Fibroblast of peridontal ligament (primary cell): ENCODE data around the gene MYO9B.
"Not testable (repeated sequence)": the region's sequence is repeated elsewhere in the genome, so short reads cannot be mapped to it uniquely, and the experiment has no call there.

ENCODE experiments used
- DNase-seq: peaks from one replicate; pipeline ENCODE4 v3.0.0-alpha.2; 2010; ENCODE audit errors: extremely low read depth

Gene MYO9B

GRCh38 chr19:17180997-17181702 lies 105.6 kb downstream of the MYO9B start:
- no peak for DNase-seq

DNA sequence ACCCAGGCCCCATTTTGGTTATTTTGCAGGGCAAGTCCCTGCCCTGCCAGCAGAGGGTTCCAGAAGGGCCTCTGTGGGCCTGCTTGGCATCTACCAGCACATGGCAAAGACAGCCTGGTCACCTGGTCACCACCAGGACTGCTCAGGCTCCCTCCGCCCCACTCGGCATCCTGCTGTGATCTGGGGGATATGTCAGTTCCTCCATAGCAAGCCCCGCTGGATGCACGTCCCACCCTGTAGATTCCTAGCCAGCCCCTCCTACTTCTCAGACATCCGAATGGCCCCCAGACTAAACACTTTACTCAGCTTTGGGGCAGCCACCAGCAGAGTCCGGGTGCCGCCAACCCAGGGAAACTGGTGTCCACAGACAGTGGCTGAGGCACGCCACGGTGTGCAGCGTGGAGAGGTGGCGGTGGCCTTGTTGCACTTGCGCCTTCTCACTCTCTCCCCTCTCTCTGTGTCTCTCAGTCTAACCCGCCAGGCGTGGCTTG lies 107.7 kb downstream of the MYO9B start:
- DNase-seq = no peak

DNA sequence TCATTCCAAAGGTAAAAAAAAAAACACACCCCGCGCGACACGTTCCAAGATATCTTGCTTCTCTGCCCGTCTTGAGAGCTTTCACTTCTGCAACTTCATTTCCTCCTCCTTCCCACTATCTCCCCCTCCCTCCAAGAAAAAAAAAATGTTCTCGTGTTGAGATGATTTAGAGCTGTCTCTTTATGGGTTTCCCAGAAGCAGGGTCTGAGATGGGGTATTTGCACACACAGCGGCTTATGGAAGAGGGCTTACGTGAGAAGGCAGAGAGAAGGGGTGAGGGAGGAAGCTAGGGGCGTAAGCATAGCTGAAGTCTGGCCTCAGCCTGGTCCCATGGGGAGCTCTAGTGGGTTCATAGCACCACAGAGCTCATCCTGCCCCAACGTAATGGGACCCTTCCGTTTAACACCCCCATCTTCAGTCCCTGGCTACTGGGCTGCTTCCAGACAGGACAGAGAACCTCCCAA lies 108.3 kb downstream of the MYO9B start:
- DNase-seq = no peak

DNA sequence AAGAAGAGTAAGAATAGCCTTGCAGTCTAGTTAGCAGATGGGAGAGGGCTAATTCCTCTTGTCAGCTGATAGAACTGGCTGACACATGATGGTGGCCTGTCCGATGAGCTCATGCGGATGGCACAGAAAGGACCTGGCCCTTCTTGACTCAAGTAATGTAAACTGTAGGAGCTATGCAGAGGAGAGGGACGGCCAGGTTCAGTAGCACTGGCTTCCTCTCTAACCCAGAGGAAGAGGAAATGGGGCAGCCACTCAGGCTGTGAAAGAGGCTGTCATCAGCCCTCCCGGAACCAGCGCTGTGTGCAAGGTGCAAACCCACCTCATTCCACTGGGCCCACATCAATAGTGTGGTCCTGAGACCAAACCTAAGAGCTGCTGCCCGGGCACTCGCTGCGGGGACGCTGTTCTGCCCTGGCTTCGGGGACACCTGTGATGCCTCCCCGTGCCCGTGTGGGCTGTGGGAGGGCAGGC lies 108.8 kb downstream of the MYO9B start:
- DNase-seq = no peak

DNA sequence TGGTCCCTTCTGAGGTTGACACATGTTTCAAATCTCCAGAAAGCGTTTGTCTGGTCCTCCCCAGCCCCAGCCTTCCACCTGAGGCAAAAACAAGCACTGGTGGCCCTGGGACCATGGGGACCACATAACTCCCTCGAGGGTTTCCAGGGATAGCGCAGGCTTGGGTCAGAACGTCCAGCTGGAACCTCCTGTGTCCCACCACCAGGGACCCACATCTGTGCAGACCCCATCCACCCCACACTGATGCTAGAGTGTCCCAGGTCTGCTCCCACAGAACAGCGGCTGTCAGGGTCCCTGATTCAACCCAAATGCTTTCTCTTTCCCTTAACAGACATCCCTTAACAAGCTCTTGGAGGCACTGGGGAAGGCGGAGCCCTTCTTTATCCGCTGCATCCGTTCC lies 110.0 kb downstream of the MYO9B start:
- no peak for DNase-seq

- DNase-seq = not testable (repeated sequence)
Observed at GRCh38 chr19:17191736-17192135, 116.2 kb downstream of the MYO9B start.

GRCh38 chr19:17192751-17193150 lies 117.2 kb downstream of the MYO9B start:
- DNase-seq = no peak

GRCh38 chr19:17194608-17195007 lies 119.0 kb downstream of the MYO9B start:
- DNase-seq = no peak

- DNase-seq = no peak
Observed at GRCh38 chr19:17195106-17195505, 119.5 kb downstream of the MYO9B start.

- no peak for DNase-seq
Observed at GRCh38 chr19:17196610-17197009, 121.0 kb downstream of the MYO9B start.

DNA sequence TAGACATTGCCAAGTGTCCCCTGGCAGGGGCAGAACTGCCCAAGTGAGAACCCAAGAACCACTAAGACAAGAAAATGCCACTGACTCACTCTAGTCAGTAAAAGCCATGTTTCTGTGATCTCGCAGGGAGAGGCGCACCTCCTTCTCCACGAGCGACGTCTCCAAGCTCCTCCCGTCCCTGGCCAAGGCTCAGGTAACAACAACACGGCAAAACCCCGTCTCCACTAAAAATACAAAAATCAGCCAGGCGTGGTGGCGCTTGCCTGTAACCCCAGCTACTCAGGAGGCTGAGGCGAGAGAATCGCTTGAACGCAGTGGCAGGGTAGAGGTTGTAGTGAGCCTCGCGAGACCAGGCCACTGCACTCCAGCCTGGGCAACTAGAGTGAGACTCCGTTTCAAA lies 122.1 kb downstream of the MYO9B start:
- DNase-seq = no peak

GRCh38 chr19:17200408-17201079 lies 125.0 kb downstream of the MYO9B start:
- DNase-seq = no peak

GRCh38 chr19:17202249-17202648 lies 126.7 kb downstream of the MYO9B start:
- DNase-seq = no peak

GRCh38 chr19:17202713-17203112 lies 127.1 kb downstream of the MYO9B start:
- no peak for DNase-seq

DNA sequence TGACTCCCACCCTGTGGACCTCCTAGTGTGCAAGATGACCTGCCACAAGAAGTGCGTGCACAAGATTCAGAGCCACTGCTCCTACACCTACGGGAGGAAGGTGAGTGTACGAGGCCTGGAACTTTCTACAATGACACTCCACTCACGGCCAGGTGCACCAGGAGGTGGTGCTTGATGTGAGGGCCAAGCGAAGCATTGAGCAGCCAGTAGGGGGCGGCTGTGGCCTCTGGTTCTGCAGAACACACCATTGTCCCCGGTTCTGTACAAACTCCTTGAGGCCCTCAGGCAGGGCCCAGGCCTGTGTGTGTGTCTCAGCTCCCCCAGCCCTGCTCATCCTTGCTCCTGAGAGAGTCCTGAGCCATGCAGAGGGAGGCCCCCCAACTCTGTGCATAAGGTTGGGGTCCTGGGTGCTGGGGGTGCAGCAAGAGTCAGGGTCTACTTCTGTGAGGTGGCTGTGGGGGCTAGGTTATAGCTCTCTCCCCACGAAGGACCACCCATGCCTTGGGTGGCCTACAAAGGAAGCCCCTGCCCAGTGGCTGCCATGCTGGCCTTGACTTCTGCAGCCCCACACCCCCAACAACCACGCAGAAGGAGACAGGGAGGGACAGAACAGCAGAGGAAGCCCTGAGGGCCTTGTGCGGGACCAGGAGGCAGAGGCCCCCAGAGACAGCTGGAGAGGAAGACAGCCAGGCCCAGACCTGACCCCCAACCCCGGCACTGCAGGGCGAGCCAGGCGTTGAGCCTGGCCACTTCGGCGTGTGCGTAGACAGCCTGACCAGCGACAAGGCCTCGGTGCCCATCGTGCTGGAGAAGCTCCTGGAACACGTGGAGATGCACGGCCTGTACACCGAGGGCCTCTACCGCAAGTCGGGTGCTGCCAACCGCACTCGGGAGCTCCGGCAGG lies 129.9 kb downstream of the MYO9B start:
- DNase-seq = peak; percentile 41

GRCh38 chr19:17206736-17207581 lies 131.4 kb downstream of the MYO9B start:
- no peak for DNase-seq

DNA sequence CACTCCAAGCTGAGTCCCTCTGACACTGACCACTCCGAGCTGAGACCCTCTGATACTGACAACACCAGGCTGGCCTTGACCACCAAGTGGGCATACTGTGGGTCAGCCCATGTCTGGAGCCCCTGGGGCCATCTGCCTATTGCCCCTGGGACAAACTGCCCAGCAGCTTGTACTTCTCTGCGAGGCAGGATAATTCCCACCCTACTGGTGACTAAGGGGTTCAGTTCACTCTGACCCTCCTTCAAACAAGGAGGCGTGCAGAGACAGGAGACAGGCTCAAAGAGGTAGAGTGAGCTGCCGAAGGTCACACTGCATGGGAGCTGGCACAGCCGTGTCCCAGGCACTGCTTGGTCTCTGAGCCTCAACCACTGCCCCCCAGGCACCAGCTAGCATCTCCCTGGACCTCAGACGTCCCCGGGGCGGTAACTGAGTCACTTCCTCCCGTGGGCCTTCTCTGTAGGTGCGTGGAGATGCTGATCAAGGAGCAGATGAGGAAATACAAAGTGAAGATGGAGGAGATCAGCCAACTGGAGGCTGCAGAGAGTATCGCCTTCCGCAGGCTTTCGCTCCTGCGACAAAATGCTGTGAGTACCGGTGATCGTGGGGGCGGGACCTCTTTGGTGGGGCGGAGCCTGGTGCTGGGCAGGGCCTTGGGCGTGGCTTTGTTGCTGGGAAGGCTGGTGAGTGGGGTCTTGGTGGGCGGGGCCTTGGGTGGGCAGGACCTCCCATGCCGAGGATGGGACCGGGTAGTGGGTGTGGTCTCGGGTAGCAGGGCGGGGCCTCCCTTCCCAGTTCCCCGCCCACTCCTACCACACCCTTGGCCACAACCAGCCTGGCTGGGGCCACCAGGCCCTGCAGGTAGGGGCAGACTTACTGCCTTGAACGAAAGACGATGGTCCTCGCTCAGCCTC lies 133.8 kb downstream of the MYO9B start:
- DNase-seq = no peak

DNA sequence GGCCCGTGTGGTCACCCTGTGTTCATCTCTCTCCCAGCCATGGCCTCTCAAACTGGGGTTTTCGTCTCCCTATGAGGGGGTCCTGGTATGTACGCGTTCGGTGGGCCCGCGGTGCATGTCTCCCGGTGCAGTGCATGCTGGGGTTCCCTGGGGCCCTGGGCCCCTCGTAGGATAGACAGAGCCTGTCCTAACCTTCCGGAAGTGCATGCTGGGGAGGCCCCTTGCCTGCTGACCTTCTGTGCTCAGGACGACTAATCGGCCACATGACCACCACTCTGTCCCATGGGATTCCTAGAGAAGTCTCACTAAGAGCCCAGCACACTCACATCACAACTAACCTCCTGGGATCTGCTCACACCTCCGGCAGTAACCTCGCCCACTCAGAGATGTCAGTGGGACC lies 134.7 kb downstream of the MYO9B start:
- peak; percentile 8 for DNase-seq

DNA sequence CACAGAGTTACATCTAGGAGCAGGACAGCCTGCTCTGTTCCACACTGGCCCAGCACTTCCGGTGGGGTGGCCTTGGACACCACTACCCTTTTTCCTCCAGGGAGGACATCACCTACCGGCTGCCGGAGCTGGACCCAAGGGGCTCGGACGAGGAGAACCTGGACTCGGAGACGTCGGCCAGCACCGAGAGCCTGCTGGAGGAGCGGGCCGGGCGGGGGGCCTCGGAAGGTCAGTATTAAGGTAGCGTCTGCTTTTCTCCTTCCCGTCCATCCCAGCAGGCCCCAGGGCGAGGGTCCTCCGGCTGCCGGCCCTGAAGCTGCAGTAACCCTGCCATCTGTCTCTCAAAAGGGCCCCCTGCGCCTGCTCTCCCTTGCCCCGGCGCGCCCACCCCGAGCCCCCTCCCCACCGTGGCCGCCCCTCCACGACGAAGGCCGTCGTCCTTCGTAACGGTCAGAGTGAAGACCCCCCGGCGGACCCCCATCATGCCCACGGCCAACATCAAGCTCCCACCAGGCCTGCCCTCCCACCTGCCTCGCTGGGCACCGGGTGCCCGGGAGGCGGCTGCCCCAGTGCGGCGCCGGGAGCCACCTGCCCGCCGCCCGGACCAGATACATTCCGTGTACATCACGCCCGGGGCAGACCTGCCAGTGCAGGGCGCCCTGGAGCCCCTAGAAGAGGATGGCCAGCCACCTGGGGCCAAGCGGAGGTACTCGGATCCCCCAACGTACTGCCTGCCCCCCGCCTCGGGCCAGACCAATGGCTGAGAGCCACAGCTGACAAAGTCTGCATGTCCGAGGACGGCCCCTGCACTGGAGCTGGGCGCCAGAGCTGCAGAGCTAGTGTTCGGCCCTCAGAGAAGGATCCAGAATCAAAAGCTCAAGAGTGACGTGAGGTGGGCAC lies 136.2 kb downstream of the MYO9B start:
- no peak for DNase-seq
